Esophagus muscularis mucosa (tissue), 4 donors: Measurements from ENCODE around the gene NOXRED1. TPM values are rescaled to one million over a fixed set of nuclear protein-coding genes. Genes with fewer than 3 reads are reported as not detected.

ENCODE experiments used
- DNase-seq: peaks from one replicate; pipeline ENCODE4 v3.0.0-alpha.2; 2017; ENCODE audit errors: extremely low spot score
- H3K27ac ChIP-seq, 4 donors: fragments of 200-600 bp; sonication (generic); replicated peaks in 1 of 4; 1 replicate in 3 of 4; 2 replicates in 1 of 4; pipeline ENCODE4 v1.5.1; 2016 to 2019; ENCODE audit warnings: mild to moderate bottlenecking in 1 of 4
- H3K27me3 ChIP-seq, 4 donors: fragments of 200-600 bp; sonication (generic); one replicate each; pipeline versions ENCODE4 v1.5.1 to v1.6.0; 2016 to 2019
- H3K36me3 ChIP-seq, 4 donors: fragments of 200-600 bp; sonication (generic); one replicate each; pipeline ENCODE4 v1.5.1; 2016 to 2019
- H3K4me1 ChIP-seq, 4 donors: fragments of 200-600 bp; sonication (generic); one replicate each; pipeline ENCODE4 v1.5.1; 2016 to 2019
- H3K4me3 ChIP-seq, 4 donors: fragments of 200-600 bp; sonication (generic); 1 replicate in 2 of 4; 2 replicates in 2 of 4; pipeline ENCODE4 v1.5.1; 2016 to 2019; ENCODE audit warnings: mild to moderate bottlenecking in 4 of 4, moderate library complexity in 1 of 4
- H3K9me3 ChIP-seq, 4 donors: fragments of 200-600 bp; sonication (generic); 1 replicate in 3 of 4; 2 replicates in 1 of 4; pipeline ENCODE4 v1.5.1; 2016 to 2019
- CTCF ChIP-seq, 3 experiments: fragments of 200-600 bp in 2 of 3; fragments of 450-650 bp in 1 of 3; sonication (generic) in 2 of 3; IDR thresholded peaks; one replicate each; pipeline ENCODE4 v1.5.1; 2017 to 2019; ENCODE audit warnings: antibody characterized with exemption in 3 of 3, mild to moderate bottlenecking in 2 of 3, moderate library complexity in 1 of 3
- EP300 ChIP-seq: sonication (generic); formaldehyde crosslinking; IDR thresholded peaks from one replicate; pipeline ENCODE4 v1.6.1; 2017; ENCODE audit warnings: antibody characterized with exemption
- POLR2A ChIP-seq: fragments of 450-650 bp; IDR thresholded peaks from one replicate; pipeline ENCODE4 v1.6.1; 2017; ENCODE audit warnings: antibody characterized with exemption, moderate library complexity, mild to moderate bottlenecking, low read depth
- POLR2AphosphoS5 ChIP-seq, 2 donors: sonication (generic); formaldehyde crosslinking; IDR thresholded peaks; one replicate each; pipeline ENCODE4 v1.6.1; 2017; ENCODE audit warnings: antibody characterized with exemption in 2 of 2
- WGBS: methylation state at CpG from one replicate; pipeline ENCODE4 v1.1.5; 2018; 5-methylcytosine and 5-hydroxymethylcytosine counted together
- intact Hi-C: fragments of 100-400 bp; cut with DNase I; formaldehyde crosslinking; loops from one replicate; pipeline ENCODE4 v1.15.1; 2023
- total RNA-seq, 4 donors: library from RNA; depleted of rRNA; stranded (reverse); fragments of >200 nt; gene quantifications; one replicate each; pipeline versions ENCODE4 v1.1.0 to v1.2.1, GENCODE V29; 2016

Gene NOXRED1
- total RNA-seq, 4 donors from 2014 or later: 0.17 to 0.29 TPM; not detected in 2

- no peaks in the 10 kb centered on the region for H3K36me3 ChIP-seq
- 54% methylated on average over 4 of the region's 4 CpGs for WGBS
- intact Hi-C loops: no loop called here
- H3K4me1 ChIP-seq: peaks cover 9 to 23% (median 16%) of the 10 kb centered on the region in 4 donors
- H3K27ac ChIP-seq: no peak overlapping the region
- no peak overlapping the region for H3K4me3 ChIP-seq
- H3K27me3 ChIP-seq: no peaks in the 10 kb centered on the region
- DNase-seq: no peak
- H3K9me3 ChIP-seq: no peaks in the 10 kb centered on the region
- TF ChIP-seq CTCF (IDR thresholded peaks at IDR 0.05) (no peak), POLR2A (no peak), POLR2AphosphoS5 (IDR thresholded peaks at IDR 0.05) (no peak), EP300 (no peak)
These were observed 51.0 kb downstream of the NOXRED1 start for GRCh38 chr14:77372304-77372841.

GRCh38 chr14:77369285-77369684, 54.0 kb downstream of the NOXRED1 start:
- TF ChIP-seq CTCF (IDR thresholded peaks at IDR 0.05): no peak
- TF ChIP-seq EP300: no peak
- no peak for TF ChIP-seq POLR2AphosphoS5 (IDR thresholded peaks at IDR 0.05)
- no peak for TF ChIP-seq POLR2A
- H3K27ac ChIP-seq: no peak overlapping the region
- intact Hi-C loops: no loop called here
- H3K4me1 ChIP-seq: no peaks in the 10 kb centered on the region
- H3K27me3 ChIP-seq: no peaks in the 10 kb centered on the region
- 61% methylated on average over 1 of the region's 1 CpG for WGBS
- no peak overlapping the region for H3K4me3 ChIP-seq
- DNase-seq: no peak
- no peaks in the 10 kb centered on the region for H3K36me3 ChIP-seq
- H3K9me3 ChIP-seq: no peaks in the 10 kb centered on the region

GRCh38 chr14:77364146-77364545, 59.2 kb downstream of the NOXRED1 start:
- intact Hi-C loops: no loop called here
- Histone ChIP-seq H3K4me1 (no peaks in the 10 kb centered on the region), H3K27ac (no peak overlapping the region), H3K27me3 (no peaks in the 10 kb centered on the region), H3K9me3 (no peaks in the 10 kb centered on the region), H3K4me3 (no peak overlapping the region), H3K36me3 (no peaks in the 10 kb centered on the region)
- 86% methylated on average over 3 of the region's 3 CpGs for WGBS
- TF ChIP-seq CTCF (IDR thresholded peaks at IDR 0.05) (no peak), POLR2A (no peak), EP300 (no peak), POLR2AphosphoS5 (IDR thresholded peaks at IDR 0.05) (no peak)
- no peak for DNase-seq

GRCh38 chr14:77359626-77360025, 63.7 kb downstream of the NOXRED1 start:
- no peaks in the 10 kb centered on the region for H3K4me1 ChIP-seq
- H3K4me3 ChIP-seq: no peak overlapping the region
- no peaks in the 10 kb centered on the region for H3K36me3 ChIP-seq
- H3K9me3 ChIP-seq: no peaks in the 10 kb centered on the region
- intact Hi-C loops: no loop called here
- WGBS: 95% methylated on average over 1 of the region's 1 CpG
- TF ChIP-seq POLR2AphosphoS5 (IDR thresholded peaks at IDR 0.05) (no peak), EP300 (no peak), POLR2A (no peak), CTCF (IDR thresholded peaks at IDR 0.05) (no peak)
- no peaks in the 10 kb centered on the region for H3K27me3 ChIP-seq
- H3K27ac ChIP-seq: no peak overlapping the region
- DNase-seq: no peak

GRCh38 chr14:77356899-77357298, 66.4 kb downstream of the NOXRED1 start:
- H3K4me3 ChIP-seq: no peak overlapping the region
- H3K36me3 ChIP-seq: no peaks in the 10 kb centered on the region
- WGBS: 92% methylated on average over 4 of the region's 4 CpGs
- H3K27me3 ChIP-seq: no peaks in the 10 kb centered on the region
- no peak overlapping the region for H3K27ac ChIP-seq
- no peaks in the 10 kb centered on the region for H3K4me1 ChIP-seq
- intact Hi-C loops: no loop called here
- H3K9me3 ChIP-seq: no peaks in the 10 kb centered on the region
- TF ChIP-seq POLR2A (no peak), EP300 (no peak), CTCF (IDR thresholded peaks at IDR 0.05) (no peak), POLR2AphosphoS5 (IDR thresholded peaks at IDR 0.05) (no peak)
- no peak for DNase-seq
